Right lobe of liver (tissue), 6 donors: ENCODE data around the gene SLC25A46. TPM values are rescaled to one million over a fixed set of nuclear protein-coding genes. Genes with fewer than 3 reads are reported as not detected.
"Not testable (repeated sequence)": the region's sequence is repeated elsewhere in the genome, so short reads cannot be mapped to it uniquely, and the experiment has no call there.

Source experiments
- ATAC-seq, 4 donors: fragments of 200-7000 bp; cut with Tn5 transposase; one replicate each; pipeline ENCODE4 v1.9.1; 2020; ENCODE audit warnings: mild to moderate bottlenecking in 4 of 4, moderate library complexity in 4 of 4
- DNase-seq, 3 donors: peaks; one replicate each; pipeline ENCODE4 v3.0.0-alpha.2; 2020
- H3K27ac ChIP-seq, 3 donors: fragments of 200-600 bp; one replicate each; pipeline ENCODE4 v1.8.0; 2022
- H3K27me3 ChIP-seq, 2 donors: fragments of 200-600 bp; one replicate each; pipeline ENCODE4 v1.8.0; 2022
- H3K36me3 ChIP-seq, 4 donors: fragments of 200-600 bp; sonication (generic) in 1 of 4; one replicate each; pipeline versions ENCODE4 v1.5.1 to v1.8.0; 2017 to 2022; ENCODE audit warnings: control low read depth in 1 of 4
- H3K4me1 ChIP-seq, 4 donors: fragments of 200-600 bp; sonication (generic) in 1 of 4; one replicate each; pipeline versions ENCODE4 v1.5.1 to v1.8.0; 2017 to 2022; ENCODE audit warnings: control low read depth in 1 of 4
- H3K4me3 ChIP-seq, 3 donors: fragments of 200-600 bp; one replicate each; pipeline ENCODE4 v1.8.0; 2022
- H3K9me3 ChIP-seq, 4 donors: fragments of 200-600 bp; sonication (generic) in 1 of 4; one replicate each; pipeline versions ENCODE4 v1.5.1 to v1.8.0; 2017 to 2022; ENCODE audit warnings: control low read depth in 1 of 4
- CTCF ChIP-seq, 4 donors: fragments of 200-600 bp in 3 of 4; fragments of 450-650 bp in 1 of 4; IDR thresholded peaks; one replicate each; pipeline versions ENCODE4 v1.5.1 to v1.8.0; 2016 to 2022; ENCODE audit warnings: antibody characterized with exemption in 4 of 4, mild to moderate bottlenecking in 2 of 4
- POLR2A ChIP-seq: fragments of 450-650 bp; IDR thresholded peaks from one replicate; pipeline ENCODE4 v1.6.1; 2017; ENCODE audit warnings: antibody characterized with exemption, mild to moderate bottlenecking
- WGBS: methylation state at CpG from one replicate; pipeline ENCODE4 v1.1.6; 2018; ENCODE audit warnings: low coverage, low lambda C conversion rate; ENCODE audit not compliant: insufficient coverage; ENCODE audit errors: missing lambda C conversion rate; 5-methylcytosine and 5-hydroxymethylcytosine counted together
- intact Hi-C, 2 donors: fragments of 100-400 bp; cut with DNase I; formaldehyde crosslinking; loops; one replicate each; pipeline versions ENCODE4 v1.11.2 to v1.14.1; 2022
- total RNA-seq, 6 experiments: library from RNA; depleted of rRNA in 2 of 6; stranded (reverse); fragments of >200 nt in 2 of 6; fragmentation: NEBNext Ultra II Directional in 3 of 6; extraction: Animal tissue kit (Norgen Biotek cat#: 25700) in 3 of 6; gene quantifications; one replicate each; pipeline versions ENCODE4 v1.1.0 to v1.2.4, GENCODE V29; 2016 to 2023
- donor health status: DM: no; HTN: yes; CAD: no.
- donor health status: DM: no; HTN: no; CAD: no.
- donor health status: DM: no; HTN: no; CAD: no.
- donor health status: DM: no; HTN: yes; CAD: no.
- donor health status: DM: no; HTN: yes; CAD: no.

SLC25A46 gene
- total RNA-seq, 6 experiments from 2014 or later: 22.0 to 35.6 (median 26.0) TPM

GRCh38 chr5:110785356-110785755, 46.5 kb downstream of the SLC25A46 start:
- Histone ChIP-seq H3K27me3 (no peaks in the 10 kb centered on the region), H3K9me3 (no peaks in the 10 kb centered on the region), H3K4me3 (no peak overlapping the region), H3K4me1 (no peaks in the 10 kb centered on the region), H3K27ac (no peak overlapping the region), H3K36me3 (no peaks in the 10 kb centered on the region)
- WGBS: 31% methylated on average over 1 of the region's 1 CpG
- intact Hi-C loops: no loop called here
- TF ChIP-seq POLR2A (no peak), CTCF (IDR thresholded peaks at IDR 0.05) (no peak)
- no peak for ATAC-seq
- no peak for DNase-seq

GRCh38 chr5:110788006-110788405, 49.2 kb downstream of the SLC25A46 start:
- 87% methylated on average over 3 of the region's 3 CpGs for WGBS
- ATAC-seq, H3K36me3 ChIP-seq, DNase-seq, intact Hi-C loops, H3K27ac ChIP-seq, H3K27me3 ChIP-seq, H3K4me3 ChIP-seq, H3K4me1 ChIP-seq, H3K9me3 ChIP-seq: not testable (repeated sequence)

GRCh38 chr5:110790673-110791072, 51.9 kb downstream of the SLC25A46 start:
- H3K27ac ChIP-seq: no peak overlapping the region
- H3K4me3 ChIP-seq: no peak overlapping the region
- no peaks in the 10 kb centered on the region for H3K27me3 ChIP-seq
- no peaks in the 10 kb centered on the region for H3K4me1 ChIP-seq
- H3K9me3 ChIP-seq: no peaks in the 10 kb centered on the region
- DNase-seq (no peak), ATAC-seq (peak; percentile 43 to 85 (median 46))
- intact Hi-C loops: no loop called here
- WGBS: 6% methylated on average over 1 of the region's 1 CpG
- no peaks in the 10 kb centered on the region for H3K36me3 ChIP-seq
- TF ChIP-seq CTCF (IDR thresholded peaks at IDR 0.05) (peak; percentile 34 to 46 (median 40)), POLR2A (no peak)

DNA sequence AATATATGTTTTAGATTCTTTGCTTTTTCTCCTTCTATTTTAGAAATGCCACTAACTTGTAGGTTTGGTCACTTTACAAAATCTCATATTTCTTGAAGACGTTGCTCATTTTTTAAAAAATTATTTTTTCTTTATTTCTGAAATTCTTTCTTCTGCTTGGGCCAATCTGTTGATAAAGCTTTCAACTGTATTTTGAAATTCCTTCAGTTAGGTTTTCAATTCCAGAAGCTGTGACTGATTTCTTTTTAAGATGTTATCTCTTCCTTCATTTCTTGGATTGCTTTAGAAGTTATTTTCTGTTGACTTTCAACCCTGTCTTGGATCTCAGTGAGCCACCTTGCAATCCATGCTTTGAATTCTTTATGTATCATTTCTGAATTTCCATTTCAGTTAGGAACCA, 64.2 kb downstream of the SLC25A46 start:
- Histone ChIP-seq H3K4me1 (no peaks in the 10 kb centered on the region), H3K27ac (no peak overlapping the region), H3K27me3 (no peaks in the 10 kb centered on the region), H3K36me3 (no peaks in the 10 kb centered on the region), H3K9me3 (no peaks in the 10 kb centered on the region), H3K4me3 (no peak overlapping the region)
- intact Hi-C loops: no loop called here
- WGBS: 44% methylated on average over 1 of the region's 1 CpG
- DNase-seq (no peak), ATAC-seq (no peak)
- TF ChIP-seq CTCF (IDR thresholded peaks at IDR 0.05) (no peak), POLR2A (no peak)

GRCh38 chr5:110803467-110804326, 64.9 kb downstream of the SLC25A46 start:
- WGBS: no CpG with 5 or more reads among the region's 1 CpG
- H3K27me3 ChIP-seq: no peaks in the 10 kb centered on the region
- H3K4me3 ChIP-seq: no peak overlapping the region
- no peaks in the 10 kb centered on the region for H3K36me3 ChIP-seq
- ATAC-seq (no peak), DNase-seq (no peak)
- no peak overlapping the region for H3K27ac ChIP-seq
- TF ChIP-seq CTCF (IDR thresholded peaks at IDR 0.05): no peak
- TF ChIP-seq POLR2A: no peak
- H3K9me3 ChIP-seq: no peaks in the 10 kb centered on the region
- intact Hi-C loops: no loop called here
- no peaks in the 10 kb centered on the region for H3K4me1 ChIP-seq
